ENCODE data around the gene ANKFY1. TPM values are rescaled to one million over a fixed set of nuclear protein-coding genes. Genes with fewer than 3 reads are reported as not detected.

Gene ANKFY1
- total RNA-seq, 6 experiments from 2014 or later, result 21.3 to 34.9 (median 29.5) TPM

- Histone ChIP-seq H3K27ac (peak overlapping the region; percentile 37 to 82 (median 57)), H3K9me3 (no peaks in the 10 kb centered on the region), H3K4me3 (peak overlapping the region in 1 of 3 donors; percentile 9), H3K27me3 (no peaks in the 10 kb centered on the region), H3K36me3 (peaks cover 0 to 10% (median 0%) of the 10 kb centered on the region in 4 donors), H3K4me1 (peaks cover 0 to 24% (median 14%) of the 10 kb centered on the region in 4 donors)
- ATAC-seq (peak; percentile 38 to 52 (median 45)), DNase-seq (no peak)
- TF ChIP-seq CTCF (IDR thresholded peaks at IDR 0.05) (no peak), POLR2A (IDR thresholded peaks at IDR 0.05) (no peak)
- intact Hi-C loops (cut with DNase I), result no loop called here
- 24% methylated on average over 7 of the region's 7 CpGs for WGBS (ENCODE audit: insufficient coverage, low coverage, low lambda C conversion rate, missing lambda C conversion rate)
Observed at GRCh38 chr17:4220655-4221054, 43.1 kb downstream of the ANKFY1 start.

- Histone ChIP-seq H3K4me3 (no peak overlapping the region), H3K9me3 (no peaks in the 10 kb centered on the region), H3K36me3 (peaks cover 0 to 15% (median 0%) of the 10 kb centered on the region in 4 donors), H3K27me3 (no peaks in the 10 kb centered on the region), H3K27ac (peak overlapping the region in 1 of 3 donors; percentile 82), H3K4me1 (peaks cover 0 to 24% (median 14%) of the 10 kb centered on the region in 4 donors)
- intact Hi-C loops (cut with DNase I), result loop anchor here in 1 of 2 donors (10.0 kb wide), 1 partner anchor 196 kb away; no protein-coding TSS in a partner anchor
- WGBS (ENCODE audit: insufficient coverage, low coverage, low lambda C conversion rate, missing lambda C conversion rate), result 89% methylated on average over 3 of the region's 3 CpGs
- TF ChIP-seq CTCF (IDR thresholded peaks at IDR 0.05), result no peak
- no peak for TF ChIP-seq POLR2A (IDR thresholded peaks at IDR 0.05)
- DNase-seq (no peak), ATAC-seq (no peak)
Observed at GRCh38 chr17:4219241-4219640, 44.5 kb downstream of the ANKFY1 start.

- peaks cover 0 to 15% (median 11%) of the 10 kb centered on the region in 4 donors for H3K4me1 ChIP-seq
- no peak for DNase-seq
- no peak for TF ChIP-seq POLR2A (IDR thresholded peaks at IDR 0.05)
- TF ChIP-seq CTCF (IDR thresholded peaks at IDR 0.05), result no peak
- no peak overlapping the region for H3K27ac ChIP-seq
- no peak overlapping the region for H3K4me3 ChIP-seq
- H3K27me3 ChIP-seq, result no peaks in the 10 kb centered on the region
- H3K36me3 ChIP-seq, result peaks cover 0 to 18% (median 0%) of the 10 kb centered on the region in 4 donors
- WGBS (ENCODE audit: insufficient coverage, low coverage, low lambda C conversion rate, missing lambda C conversion rate), result 85% methylated on average over 5 of the region's 6 CpGs
- H3K9me3 ChIP-seq, result no peaks in the 10 kb centered on the region
- no peak for ATAC-seq
- intact Hi-C loops (cut with DNase I), result loop anchor here in 1 of 2 donors (10.0 kb wide), 1 partner anchor 199 kb away; no protein-coding TSS in a partner anchor
Observed at GRCh38 chr17:4215882-4216570, 47.8 kb downstream of the ANKFY1 start.

- no peak overlapping the region for H3K27ac ChIP-seq
- TF ChIP-seq CTCF (IDR thresholded peaks at IDR 0.05), result no peak
- no peak for TF ChIP-seq POLR2A (IDR thresholded peaks at IDR 0.05)
- 67% methylated on average over 6 of the region's 6 CpGs for WGBS (ENCODE audit: insufficient coverage, low coverage, low lambda C conversion rate, missing lambda C conversion rate)
- no peak overlapping the region for H3K4me3 ChIP-seq
- intact Hi-C loops (cut with DNase I), result loop anchor here in 1 of 2 donors (10.0 kb wide), 1 partner anchor 201 kb away; no protein-coding TSS in a partner anchor
- no peaks in the 10 kb centered on the region for H3K27me3 ChIP-seq
- peaks cover 0 to 18% (median 0%) of the 10 kb centered on the region in 4 donors for H3K36me3 ChIP-seq
- peaks cover 0 to 7% (median 2%) of the 10 kb centered on the region in 4 donors for H3K4me1 ChIP-seq
- DNase-seq, result no peak
- H3K9me3 ChIP-seq, result no peaks in the 10 kb centered on the region
- no peak for ATAC-seq
Observed at GRCh38 chr17:4214157-4214556, 49.6 kb downstream of the ANKFY1 start.
